VCaP (cell line): ENCODE results near the gene CLCN2.

ENCODE experiments used
- H3K27ac ChIP-seq: fragments of 450-650 bp; 2 replicates; pipeline ENCODE4 v1.5.1; 2017
- TF ChIP-seq, protein P1 (sequence below): fragments of 450-650 bp; conservative IDR thresholded peaks from 2 replicates; pipeline ENCODE4 v1.5.1; 2017; ENCODE audit warnings: mild to moderate bottlenecking, moderate library complexity

CLCN2 gene

DNA sequence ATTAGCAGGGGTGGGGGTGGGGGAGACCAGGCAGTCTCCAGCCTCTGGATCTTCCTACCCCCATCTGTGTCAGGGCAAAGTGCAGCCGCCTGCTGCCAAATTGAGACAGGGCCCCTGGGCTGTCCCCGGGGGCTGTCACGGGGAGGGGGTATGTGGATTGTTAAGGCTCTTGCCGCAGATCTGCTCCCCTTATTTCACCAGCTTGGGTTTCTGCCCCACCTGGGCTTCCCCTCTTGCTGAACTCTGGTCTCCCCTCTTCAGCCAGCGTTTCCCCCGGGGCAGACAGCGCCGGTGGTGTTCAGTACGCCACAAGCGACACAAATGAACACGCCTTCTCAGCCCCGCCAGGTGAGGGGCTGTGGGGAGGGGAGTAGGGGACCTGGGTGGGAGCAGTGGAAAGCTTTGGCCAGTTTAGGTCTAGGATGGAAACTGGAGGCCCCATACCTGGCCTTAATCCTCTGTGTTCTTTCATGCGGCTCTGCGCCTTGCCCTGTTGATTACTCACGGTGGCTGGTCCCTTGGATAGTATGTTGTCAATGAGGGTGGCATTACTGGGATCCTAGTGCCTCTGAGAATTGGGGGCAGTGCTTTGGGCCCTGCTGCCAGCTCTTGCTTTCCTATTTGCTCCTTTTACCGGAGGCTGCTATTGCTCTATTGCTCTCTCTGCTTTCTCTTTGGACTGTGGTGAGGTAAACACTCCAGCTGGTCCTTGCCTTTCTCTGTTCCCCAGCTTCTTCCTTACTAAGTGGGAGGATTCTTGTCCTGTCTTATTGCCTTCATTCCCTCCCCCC lies 45.3 kb downstream of the CLCN2 start:
- TF ChIP-seq, protein P1, sequence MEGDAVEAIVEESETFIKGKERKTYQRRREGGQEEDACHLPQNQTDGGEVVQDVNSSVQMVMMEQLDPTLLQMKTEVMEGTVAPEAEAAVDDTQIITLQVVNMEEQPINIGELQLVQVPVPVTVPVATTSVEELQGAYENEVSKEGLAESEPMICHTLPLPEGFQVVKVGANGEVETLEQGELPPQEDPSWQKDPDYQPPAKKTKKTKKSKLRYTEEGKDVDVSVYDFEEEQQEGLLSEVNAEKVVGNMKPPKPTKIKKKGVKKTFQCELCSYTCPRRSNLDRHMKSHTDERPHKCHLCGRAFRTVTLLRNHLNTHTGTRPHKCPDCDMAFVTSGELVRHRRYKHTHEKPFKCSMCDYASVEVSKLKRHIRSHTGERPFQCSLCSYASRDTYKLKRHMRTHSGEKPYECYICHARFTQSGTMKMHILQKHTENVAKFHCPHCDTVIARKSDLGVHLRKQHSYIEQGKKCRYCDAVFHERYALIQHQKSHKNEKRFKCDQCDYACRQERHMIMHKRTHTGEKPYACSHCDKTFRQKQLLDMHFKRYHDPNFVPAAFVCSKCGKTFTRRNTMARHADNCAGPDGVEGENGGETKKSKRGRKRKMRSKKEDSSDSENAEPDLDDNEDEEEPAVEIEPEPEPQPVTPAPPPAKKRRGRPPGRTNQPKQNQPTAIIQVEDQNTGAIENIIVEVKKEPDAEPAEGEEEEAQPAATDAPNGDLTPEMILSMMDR, result no peak
- H3K27ac ChIP-seq, result peak overlapping the region; percentile 93

DNA sequence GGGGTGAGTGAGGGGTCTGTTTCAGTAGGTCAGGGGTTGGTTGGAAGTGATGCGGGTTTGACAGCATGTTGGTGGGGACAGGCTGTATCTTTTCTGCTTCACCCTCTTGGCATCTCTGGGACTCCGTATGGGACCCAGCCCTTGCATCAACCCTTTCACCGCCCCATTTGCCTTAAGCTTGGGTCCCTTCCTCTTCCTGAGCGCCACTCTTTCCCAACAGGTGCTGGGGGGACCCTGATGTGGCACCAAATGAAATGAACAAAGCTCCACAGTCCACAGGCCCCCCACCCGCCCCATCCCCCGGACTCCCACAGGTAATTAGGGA lies 45.9 kb downstream of the CLCN2 start:
- TF ChIP-seq, protein P1, result no peak
- peak overlapping the region; percentile 93 for H3K27ac ChIP-seq

DNA sequence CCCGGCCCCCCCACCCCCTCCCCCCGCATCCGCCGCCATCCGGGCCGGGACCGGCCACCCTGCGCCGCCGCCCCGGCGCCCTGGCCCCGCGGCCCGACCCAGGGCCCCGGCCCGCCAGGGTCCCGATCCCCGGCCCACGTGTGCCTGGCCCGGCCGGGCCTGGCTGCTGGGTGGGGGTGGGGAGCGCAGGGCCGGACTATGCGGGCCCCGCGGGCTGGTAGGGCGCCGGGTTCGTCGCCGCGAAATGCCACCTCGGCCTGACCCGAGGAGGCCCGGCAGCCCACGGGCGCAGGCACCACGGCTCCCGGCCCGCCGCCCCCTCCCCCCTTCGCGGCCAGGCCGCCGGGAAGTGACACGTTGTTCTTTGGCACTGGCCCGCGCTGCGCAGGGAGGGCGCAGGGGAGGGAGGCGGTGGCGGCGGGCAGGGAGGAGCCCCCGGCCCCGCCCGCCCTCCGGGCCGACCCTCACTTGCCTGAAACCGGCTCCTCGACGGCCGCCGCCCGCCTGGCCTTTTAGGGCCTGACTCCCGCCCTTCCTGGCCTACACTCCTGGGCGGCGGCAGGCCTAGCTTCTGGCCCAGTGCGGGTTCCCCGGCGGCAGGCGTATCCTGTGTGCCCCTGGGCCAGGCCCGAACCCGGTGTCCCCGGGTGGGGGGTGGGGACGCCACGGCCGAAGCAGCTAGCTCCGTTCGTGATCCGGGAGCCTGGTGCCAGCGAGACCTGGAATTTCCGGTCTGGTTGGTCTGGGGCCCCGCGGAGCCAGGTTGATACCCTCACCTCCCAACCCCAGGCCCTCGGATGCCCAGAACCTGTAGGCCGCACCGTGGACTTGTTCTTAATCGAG lies 46.5 kb downstream of the CLCN2 start:
- peak overlapping the region; percentile 93 for H3K27ac ChIP-seq
- TF ChIP-seq, protein P1, result no peak

DNA sequence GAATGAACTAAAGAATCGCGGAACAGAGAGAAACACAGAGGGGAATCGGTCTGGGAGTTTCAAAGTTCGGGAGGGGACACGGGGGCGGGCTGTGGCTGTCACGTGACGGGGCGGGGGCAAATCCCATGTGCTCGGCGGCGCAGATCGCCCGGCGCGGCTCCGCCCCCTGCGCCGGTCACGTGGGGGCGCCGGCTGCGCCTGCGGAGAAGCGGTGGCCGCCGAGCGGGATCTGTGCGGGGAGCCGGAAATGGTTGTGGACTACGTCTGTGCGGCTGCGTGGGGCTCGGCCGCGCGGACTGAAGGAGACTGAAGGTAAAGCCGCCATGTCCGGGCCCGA lies 47.1 kb downstream of the CLCN2 start, which contains the start of gene EIF4G1:
TSS of gene EIF4G1 (plus strand) at position 244 of the 337 bp plus-strand sequence. CDS start 1,191 bp downstream, outside the sequence.
- TF ChIP-seq, protein P1, result no peak
- peak within 1 kb of the TSS; percentile 93 for H3K27ac ChIP-seq

DNA sequence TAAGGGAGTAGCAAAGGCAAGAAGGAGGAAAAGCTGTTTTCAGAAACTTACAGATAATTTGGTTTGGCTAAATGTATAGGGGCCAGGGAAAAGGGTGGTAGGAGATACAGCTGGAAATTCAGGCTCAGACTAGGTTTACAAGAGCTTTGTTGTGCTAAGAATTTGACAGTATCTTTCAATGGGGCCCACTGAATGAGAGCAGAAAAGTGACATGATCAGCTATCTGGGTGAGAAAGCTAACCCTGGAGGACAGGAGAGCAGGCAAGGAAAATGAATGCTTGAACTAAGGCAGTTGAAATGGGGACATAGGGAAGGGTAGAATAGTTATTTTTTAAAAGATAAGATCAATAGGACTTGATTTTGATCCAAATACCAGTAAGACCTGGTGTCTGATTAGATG lies 49.8 kb downstream of the CLCN2 start:
- TF ChIP-seq, protein P1, result no peak
- H3K27ac ChIP-seq, result no peak overlapping the region

DNA sequence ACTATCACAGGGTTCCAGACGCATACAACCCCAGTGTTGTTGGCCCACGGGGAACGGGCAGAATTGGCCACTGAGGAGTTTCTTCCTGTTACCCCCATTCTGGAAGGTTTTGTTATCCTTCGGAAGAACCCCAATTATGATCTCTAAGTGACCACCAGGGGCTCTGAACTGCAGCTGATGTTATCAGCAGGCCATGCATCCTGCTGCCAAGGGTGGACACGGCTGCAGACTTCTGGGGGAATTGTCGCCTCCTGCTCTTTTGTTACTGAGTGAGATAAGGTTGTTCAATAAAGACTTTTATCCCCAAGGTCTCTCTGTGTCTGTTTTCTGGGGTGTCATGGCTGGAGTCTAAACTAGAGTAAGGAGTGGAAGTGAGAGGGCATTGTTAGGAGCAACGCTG lies 52.7 kb downstream of the CLCN2 start:
- TF ChIP-seq, protein P1, result 0 out of 2 replicates have a peak, but pooled peaks have one; percentile 8
- H3K27ac ChIP-seq, result no peak overlapping the region

DNA sequence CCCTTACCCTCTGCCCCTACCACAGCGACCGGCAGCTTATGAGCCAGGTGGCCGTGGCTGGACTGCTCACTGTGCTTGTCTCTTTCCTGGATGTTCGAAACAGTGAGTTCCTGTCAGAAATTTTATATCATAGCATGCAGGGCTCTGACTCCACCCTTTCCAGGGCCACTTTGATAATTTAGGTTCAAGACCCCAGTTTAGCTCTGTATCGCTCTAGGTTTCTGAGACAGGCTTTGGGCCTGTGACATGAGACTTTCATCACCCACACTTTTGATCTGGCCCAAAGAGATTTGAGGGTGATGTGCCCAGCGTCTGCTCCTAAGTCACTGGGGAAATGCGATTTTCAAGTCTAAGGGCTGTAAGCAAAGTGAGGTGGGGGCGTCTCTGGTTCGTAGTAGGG lies 53.5 kb downstream of the CLCN2 start:
- no peak overlapping the region for H3K27ac ChIP-seq
- TF ChIP-seq, protein P1, result no peak
